Mucosa of stomach (tissue), 1 donor: ENCODE data around the gene C1orf21.

Experiments used
- H3K27me3 ChIP-seq: one replicate; pipeline ENCODE4 v1.7.0; 2013; ENCODE audit warnings: mild to moderate bottlenecking, low read length; ENCODE audit not compliant: control insufficient read depth, insufficient read depth
- H3K36me3 ChIP-seq: one replicate; pipeline ENCODE4 v1.7.0; 2013; ENCODE audit warnings: low read length; ENCODE audit not compliant: control insufficient read depth, insufficient read depth
- H3K4me1 ChIP-seq: one replicate; pipeline ENCODE4 v1.7.0; 2013; ENCODE audit warnings: mild to moderate bottlenecking, low read length; ENCODE audit not compliant: control insufficient read depth, insufficient read depth
- H3K4me3 ChIP-seq: one replicate; pipeline ENCODE4 v1.7.0; 2013; ENCODE audit warnings: low read length
- H3K9ac ChIP-seq: one replicate; pipeline ENCODE4 v1.7.0; 2013; ENCODE audit warnings: mild to moderate bottlenecking, low read length, moderate library complexity
- H3K9me3 ChIP-seq: one replicate; pipeline ENCODE4 v1.7.0; 2013; ENCODE audit warnings: mild to moderate bottlenecking, low read length, moderate library complexity; ENCODE audit not compliant: control insufficient read depth
- donor health status: Pancreatic carcinoma.

C1orf21 gene

GRCh38 chr1:184485751-184486723 is 99.2 kb downstream of the C1orf21 start:
- Histone ChIP-seq H3K4me1 (peaks cover 56% of the 10 kb centered on the region), H3K9ac (no peak overlapping the region), H3K9me3 (no peaks in the 10 kb centered on the region), H3K36me3 (no peaks in the 10 kb centered on the region), H3K4me3 (no peak overlapping the region), H3K27me3 (no peaks in the 10 kb centered on the region)

GRCh38 chr1:184486761-184487445 is 100.1 kb downstream of the C1orf21 start:
- Histone ChIP-seq H3K9me3 (no peaks in the 10 kb centered on the region), H3K27me3 (no peaks in the 10 kb centered on the region), H3K9ac (no peak overlapping the region), H3K4me1 (peaks cover 64% of the 10 kb centered on the region), H3K4me3 (no peak overlapping the region), H3K36me3 (no peaks in the 10 kb centered on the region)

- Histone ChIP-seq H3K27me3 (no peaks in the 10 kb centered on the region), H3K9ac (no peak overlapping the region), H3K4me3 (no peak overlapping the region), H3K9me3 (no peaks in the 10 kb centered on the region), H3K36me3 (no peaks in the 10 kb centered on the region), H3K4me1 (peaks cover 70% of the 10 kb centered on the region)
Observed at GRCh38 chr1:184487531-184488193, 100.8 kb downstream of the C1orf21 start.

GRCh38 chr1:184489908-184490307 is 103.1 kb downstream of the C1orf21 start:
- Histone ChIP-seq H3K27me3 (no peaks in the 10 kb centered on the region), H3K9me3 (no peaks in the 10 kb centered on the region), H3K9ac (no peak overlapping the region), H3K4me1 (peaks cover 60% of the 10 kb centered on the region), H3K36me3 (no peaks in the 10 kb centered on the region), H3K4me3 (no peak overlapping the region)

- H3K4me1 ChIP-seq, result peaks cover 40% of the 10 kb centered on the region
Observed at GRCh38 chr1:184492536-184492935, 105.7 kb downstream of the C1orf21 start.

GRCh38 chr1:184493987-184494388 is 107.2 kb downstream of the C1orf21 start:
- Histone ChIP-seq H3K4me3 (no peak overlapping the region), H3K27me3 (no peaks in the 10 kb centered on the region), H3K9me3 (no peaks in the 10 kb centered on the region), H3K4me1 (peaks cover 40% of the 10 kb centered on the region), H3K36me3 (no peaks in the 10 kb centered on the region), H3K9ac (no peak overlapping the region)

More at GRCh38 chr1:184492536-184492935, 105.7 kb downstream of the C1orf21 start:
- Histone ChIP-seq H3K9me3 (no peaks in the 10 kb centered on the region), H3K9ac (no peak overlapping the region), H3K27me3 (no peaks in the 10 kb centered on the region), H3K4me3 (no peak overlapping the region), H3K36me3 (no peaks in the 10 kb centered on the region)

- no peaks in the 10 kb centered on the region for H3K36me3 ChIP-seq
- H3K4me3 ChIP-seq, result no peak overlapping the region
- H3K9ac ChIP-seq, result no peak overlapping the region
- no peaks in the 10 kb centered on the region for H3K27me3 ChIP-seq
- no peaks in the 10 kb centered on the region for H3K9me3 ChIP-seq
- H3K4me1 ChIP-seq, result peaks cover 39% of the 10 kb centered on the region
Observed at GRCh38 chr1:184494929-184495328, 108.1 kb downstream of the C1orf21 start.

- Histone ChIP-seq H3K36me3 (no peaks in the 10 kb centered on the region), H3K27me3 (no peaks in the 10 kb centered on the region), H3K4me3 (no peak overlapping the region), H3K9me3 (no peaks in the 10 kb centered on the region), H3K9ac (no peak overlapping the region), H3K4me1 (peaks cover 10% of the 10 kb centered on the region)
Observed at GRCh38 chr1:184497959-184498723, 111.3 kb downstream of the C1orf21 start.

- H3K36me3 ChIP-seq, result no peaks in the 10 kb centered on the region
- H3K4me3 ChIP-seq, result no peak overlapping the region
- peaks cover 11% of the 10 kb centered on the region for H3K4me1 ChIP-seq
Observed at GRCh38 chr1:184499616-184500015, 112.8 kb downstream of the C1orf21 start.

GRCh38 chr1:184502161-184502560 is 115.3 kb downstream of the C1orf21 start:
- H3K4me3 ChIP-seq, result no peak overlapping the region
- H3K9me3 ChIP-seq, result no peaks in the 10 kb centered on the region
- no peak overlapping the region for H3K9ac ChIP-seq
- peaks cover 14% of the 10 kb centered on the region for H3K4me1 ChIP-seq
- H3K27me3 ChIP-seq, result no peaks in the 10 kb centered on the region
- no peaks in the 10 kb centered on the region for H3K36me3 ChIP-seq

More at GRCh38 chr1:184499616-184500015, 112.8 kb downstream of the C1orf21 start:
- H3K9me3 ChIP-seq, result no peaks in the 10 kb centered on the region
- no peak overlapping the region for H3K9ac ChIP-seq
- no peaks in the 10 kb centered on the region for H3K27me3 ChIP-seq

GRCh38 chr1:184503221-184503749 is 116.5 kb downstream of the C1orf21 start:
- Histone ChIP-seq H3K4me3 (no peak overlapping the region), H3K9me3 (no peaks in the 10 kb centered on the region), H3K4me1 (peaks cover 23% of the 10 kb centered on the region), H3K36me3 (no peaks in the 10 kb centered on the region), H3K9ac (no peak overlapping the region), H3K27me3 (no peaks in the 10 kb centered on the region)
